ENCODE results near the gene PIF1.

GRCh38 chr15:64808785-64809453 lies 16.5 kb downstream of the PIF1 start:
- TF ChIP-seq NFIC (IDR thresholded peaks at IDR 0.05): no peak
- no peak for TF ChIP-seq MAX (IDR thresholded peaks at IDR 0.05)
- no peak for TF ChIP-seq TAF1 (IDR thresholded peaks at IDR 0.05; ENCODE audit: low read depth)
- TF ChIP-seq USF1 (IDR thresholded peaks at IDR 0.05): no peak
- TF ChIP-seq YY1 (IDR thresholded peaks at IDR 0.05; ENCODE audit: low read depth): no peak
- TF ChIP-seq ZBTB7A (IDR thresholded peaks at IDR 0.05; ENCODE audit: low read depth): no peak
- no peak for TF ChIP-seq TEAD4 (IDR thresholded peaks at IDR 0.05)
- no peak for TF ChIP-seq REST (IDR thresholded peaks at IDR 0.05; ENCODE audit: low read depth)
- TF ChIP-seq EP300 (IDR thresholded peaks at IDR 0.05; ENCODE audit: borderline replicate concordance): no peak
- no peak for TF ChIP-seq EGR1 (IDR thresholded peaks at IDR 0.05)
- TF ChIP-seq RAD21 (IDR thresholded peaks at IDR 0.05; ENCODE audit: low read depth): no peak

Measured in Ishikawa (cell line).